Measurements from ENCODE around the gene HVCN1.

DNA sequence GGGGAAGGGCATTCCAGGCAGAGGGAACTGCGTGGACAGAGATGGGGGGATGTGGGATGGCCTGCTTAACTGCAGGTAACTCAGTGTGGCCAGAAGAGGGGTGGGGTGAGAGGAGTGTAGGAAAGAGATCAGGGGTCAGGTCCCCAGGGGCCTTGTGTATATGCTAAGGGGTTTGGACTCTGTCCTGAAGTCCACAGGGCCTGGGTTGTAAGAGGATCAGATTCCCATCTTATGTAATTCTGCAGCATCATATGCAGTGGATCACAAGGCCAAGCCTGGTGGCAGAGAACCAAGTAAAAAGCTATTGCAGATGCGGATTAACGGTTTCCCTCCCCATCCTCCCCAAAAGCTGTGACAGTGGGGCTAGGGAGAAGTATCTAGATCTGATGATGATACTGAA, 66.3 kb downstream of the HVCN1 start:
- TF ChIP-seq POLR2AphosphoS5 (IDR thresholded peaks at IDR 0.05; ENCODE audit: low read depth, low read length) (no peak), TAF1 (IDR thresholded peaks at IDR 0.05; ENCODE audit: borderline replicate concordance, low read depth, low read length) (no peak), POLR2A (IDR thresholded peaks at IDR 0.05; ENCODE audit: low read depth, low read length) (no peak)

Data from GM12892 (cell line).